Esophagus muscularis mucosa (tissue), 4 donors: Measurements from ENCODE around the gene TEAD4. TPM values are rescaled to one million over a fixed set of nuclear protein-coding genes. Genes with fewer than 3 reads are reported as not detected.

Source experiments
- DNase-seq: peaks from one replicate; pipeline ENCODE4 v3.0.0-alpha.2; 2017; ENCODE audit errors: extremely low spot score
- H3K27ac ChIP-seq, 4 donors: fragments of 200-600 bp; sonication (generic); replicated peaks in 1 of 4; 1 replicate in 3 of 4; 2 replicates in 1 of 4; pipeline ENCODE4 v1.5.1; 2016 to 2019; ENCODE audit warnings: mild to moderate bottlenecking in 1 of 4
- H3K27me3 ChIP-seq, 4 donors: fragments of 200-600 bp; sonication (generic); one replicate each; pipeline versions ENCODE4 v1.5.1 to v1.6.0; 2016 to 2019
- H3K36me3 ChIP-seq, 4 donors: fragments of 200-600 bp; sonication (generic); one replicate each; pipeline ENCODE4 v1.5.1; 2016 to 2019
- H3K4me1 ChIP-seq, 4 donors: fragments of 200-600 bp; sonication (generic); one replicate each; pipeline ENCODE4 v1.5.1; 2016 to 2019
- H3K4me3 ChIP-seq, 4 donors: fragments of 200-600 bp; sonication (generic); 1 replicate in 2 of 4; 2 replicates in 2 of 4; pipeline ENCODE4 v1.5.1; 2016 to 2019; ENCODE audit warnings: mild to moderate bottlenecking in 4 of 4, moderate library complexity in 1 of 4
- H3K9me3 ChIP-seq, 4 donors: fragments of 200-600 bp; sonication (generic); 1 replicate in 3 of 4; 2 replicates in 1 of 4; pipeline ENCODE4 v1.5.1; 2016 to 2019
- CTCF ChIP-seq, 3 experiments: fragments of 200-600 bp in 2 of 3; fragments of 450-650 bp in 1 of 3; sonication (generic) in 2 of 3; IDR thresholded peaks; one replicate each; pipeline ENCODE4 v1.5.1; 2017 to 2019; ENCODE audit warnings: antibody characterized with exemption in 3 of 3, mild to moderate bottlenecking in 2 of 3, moderate library complexity in 1 of 3
- EP300 ChIP-seq: sonication (generic); formaldehyde crosslinking; IDR thresholded peaks from one replicate; pipeline ENCODE4 v1.6.1; 2017; ENCODE audit warnings: antibody characterized with exemption
- POLR2A ChIP-seq: fragments of 450-650 bp; IDR thresholded peaks from one replicate; pipeline ENCODE4 v1.6.1; 2017; ENCODE audit warnings: antibody characterized with exemption, moderate library complexity, mild to moderate bottlenecking, low read depth
- POLR2AphosphoS5 ChIP-seq, 2 donors: sonication (generic); formaldehyde crosslinking; IDR thresholded peaks; one replicate each; pipeline ENCODE4 v1.6.1; 2017; ENCODE audit warnings: antibody characterized with exemption in 2 of 2
- WGBS: methylation state at CpG from one replicate; pipeline ENCODE4 v1.1.5; 2018; 5-methylcytosine and 5-hydroxymethylcytosine counted together
- intact Hi-C: fragments of 100-400 bp; cut with DNase I; formaldehyde crosslinking; loops from one replicate; pipeline ENCODE4 v1.15.1; 2023
- total RNA-seq, 4 donors: library from RNA; depleted of rRNA; stranded (reverse); fragments of >200 nt; gene quantifications; one replicate each; pipeline versions ENCODE4 v1.1.0 to v1.2.1, GENCODE V29; 2016

TEAD4 gene
- total RNA-seq, 4 donors from 2014 or later: 7.5 to 42.7 (median 28.0) TPM

GRCh38 chr12:2957816-2958431, 1.3 kb upstream of the TEAD4 start:
- Histone ChIP-seq H3K27me3 (peaks cover 0 to 9% (median 0%) of the 10 kb centered on the region in 4 donors), H3K36me3 (no peaks in the 10 kb centered on the region), H3K9me3 (no peaks in the 10 kb centered on the region), H3K4me1 (peaks cover 21 to 45% (median 33%) of the 10 kb centered on the region in 4 donors), H3K27ac (peak overlapping the region; percentile 86 to 91 (median 88)), H3K4me3 (peak overlapping the region; percentile 65 to 87 (median 76))
- no peak for DNase-seq
- TF ChIP-seq POLR2AphosphoS5 (IDR thresholded peaks at IDR 0.05): no peak
- TF ChIP-seq CTCF (IDR thresholded peaks at IDR 0.05): no peak
- TF ChIP-seq POLR2A: no peak
- no peak for TF ChIP-seq EP300
- WGBS: 79% methylated on average over 11 of the region's 11 CpGs
- intact Hi-C loops: loop anchor here (5.0 kb wide), 1 partner anchor 79 kb away; no protein-coding TSS in a partner anchor

GRCh38 chr12:2958432-2959191, 585 bp upstream of the TEAD4 start:
- peaks cover 0 to 11% (median 0%) of the 10 kb centered on the region in 4 donors for H3K27me3 ChIP-seq
- no peak for TF ChIP-seq EP300
- no peak for TF ChIP-seq POLR2AphosphoS5 (IDR thresholded peaks at IDR 0.05)
- TF ChIP-seq POLR2A: peak; percentile 18
- TF ChIP-seq CTCF (IDR thresholded peaks at IDR 0.05): no peak
- H3K9me3 ChIP-seq: no peaks in the 10 kb centered on the region
- H3K27ac ChIP-seq: peak overlapping the region; percentile 86 to 91 (median 88)
- no peaks in the 10 kb centered on the region for H3K36me3 ChIP-seq
- no peak for DNase-seq
- intact Hi-C loops: loop anchor here (5.0 kb wide), 1 partner anchor 79 kb away; no protein-coding TSS in a partner anchor
- H3K4me1 ChIP-seq: peaks cover 21 to 46% (median 33%) of the 10 kb centered on the region in 4 donors
- peak overlapping the region; percentile 65 to 87 (median 76) for H3K4me3 ChIP-seq
- 2% methylated on average over 18 of the region's 48 CpGs for WGBS

GRCh38 chr12:2959505-2960389, 550 bp downstream of the TEAD4 start:
- Histone ChIP-seq H3K27ac (peak overlapping the region; percentile 86 to 91 (median 88)), H3K36me3 (no peaks in the 10 kb centered on the region), H3K4me1 (peaks cover 23 to 52% (median 34%) of the 10 kb centered on the region in 4 donors), H3K9me3 (no peaks in the 10 kb centered on the region), H3K27me3 (peaks cover 0 to 16% (median 0%) of the 10 kb centered on the region in 4 donors), H3K4me3 (peak overlapping the region; percentile 65 to 87 (median 76))
- WGBS: 5% methylated on average over 62 of the region's 104 CpGs
- TF ChIP-seq POLR2AphosphoS5 (IDR thresholded peaks at IDR 0.05) (peak; percentile 53 to 65), EP300 (peak; percentile 47), CTCF (IDR thresholded peaks at IDR 0.05) (no peak)
- DNase-seq: no peak
- intact Hi-C loops: loop anchor here (5.0 kb wide), 1 partner anchor 78 kb away; no protein-coding TSS in a partner anchor

GRCh38 chr12:2960390-2960956, 1.3 kb downstream of the TEAD4 start:
- no peak for DNase-seq
- 38% methylated on average over 17 of the region's 18 CpGs for WGBS
- Histone ChIP-seq H3K36me3 (no peaks in the 10 kb centered on the region), H3K4me1 (peaks cover 28 to 52% (median 36%) of the 10 kb centered on the region in 4 donors), H3K9me3 (no peaks in the 10 kb centered on the region), H3K4me3 (peak overlapping the region; percentile 65 to 87 (median 76)), H3K27ac (peak overlapping the region; percentile 86 to 91 (median 88)), H3K27me3 (peaks cover 0 to 16% (median 0%) of the 10 kb centered on the region in 4 donors)
- intact Hi-C loops: no loop called here
- TF ChIP-seq POLR2AphosphoS5 (IDR thresholded peaks at IDR 0.05) (no peak), EP300 (no peak), POLR2A (no peak), CTCF (IDR thresholded peaks at IDR 0.05) (no peak)
